PC-9 (cell line): ENCODE data around the gene ZNF48.

Source experiments
- EZH2 ChIP-seq: fragments of 200-600 bp; sonication (generic); IDR thresholded peaks from 2 replicates; pipeline ENCODE4 v1.8.0; 2017; ENCODE audit warnings: antibody characterized with exemption, low read depth
- TF ChIP-seq, protein P1 (sequence below): fragments of 200-600 bp; sonication (generic); conservative IDR thresholded peaks from 2 replicates; pipeline ENCODE4 v1.6.1; 2017; ENCODE audit warnings: mixed run types, antibody characterized with exemption, mild to moderate bottlenecking, moderate library complexity

DNA sequence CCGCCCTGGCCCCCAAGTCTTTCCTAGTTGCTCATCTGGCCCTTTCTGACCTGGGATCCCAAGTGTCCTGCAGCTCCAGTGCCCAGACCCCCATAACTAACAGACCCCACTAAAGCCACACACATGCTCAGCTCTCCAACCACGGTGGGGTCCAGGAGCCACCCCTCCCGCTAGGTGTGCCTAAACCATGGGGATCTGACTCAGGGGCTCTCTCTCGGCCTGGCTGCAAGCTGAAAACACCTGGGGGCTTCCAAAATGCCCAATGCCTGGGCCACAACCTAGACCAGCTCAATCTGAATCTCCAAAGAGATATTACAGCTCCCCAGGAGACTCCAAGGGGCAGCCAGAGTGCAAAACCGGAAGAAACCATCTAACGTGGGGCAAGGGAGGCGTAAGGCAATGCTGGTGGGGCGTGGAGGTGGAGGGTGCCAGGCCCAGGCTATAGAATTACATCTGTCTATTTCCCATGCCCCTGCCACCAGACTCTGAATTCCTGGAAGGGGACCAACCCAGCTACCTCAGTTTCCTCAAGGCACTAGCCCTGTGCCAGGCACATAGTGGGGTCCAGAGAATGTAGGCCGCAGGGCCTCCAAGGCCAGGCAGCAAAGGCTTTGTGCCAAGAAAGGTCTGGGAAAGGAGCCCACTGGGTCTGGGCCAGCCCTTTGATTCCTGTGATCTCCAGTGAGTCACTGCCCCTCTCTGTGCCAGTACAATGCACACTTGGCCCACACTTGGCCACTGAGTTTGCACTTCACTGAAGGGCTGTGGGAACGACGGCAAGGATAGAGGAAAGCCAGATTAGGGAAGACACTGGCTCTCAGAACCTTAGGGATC is 43.4 kb upstream of the ZNF48 start:
- no peak for TF ChIP-seq EZH2
- TF ChIP-seq, protein P1, sequence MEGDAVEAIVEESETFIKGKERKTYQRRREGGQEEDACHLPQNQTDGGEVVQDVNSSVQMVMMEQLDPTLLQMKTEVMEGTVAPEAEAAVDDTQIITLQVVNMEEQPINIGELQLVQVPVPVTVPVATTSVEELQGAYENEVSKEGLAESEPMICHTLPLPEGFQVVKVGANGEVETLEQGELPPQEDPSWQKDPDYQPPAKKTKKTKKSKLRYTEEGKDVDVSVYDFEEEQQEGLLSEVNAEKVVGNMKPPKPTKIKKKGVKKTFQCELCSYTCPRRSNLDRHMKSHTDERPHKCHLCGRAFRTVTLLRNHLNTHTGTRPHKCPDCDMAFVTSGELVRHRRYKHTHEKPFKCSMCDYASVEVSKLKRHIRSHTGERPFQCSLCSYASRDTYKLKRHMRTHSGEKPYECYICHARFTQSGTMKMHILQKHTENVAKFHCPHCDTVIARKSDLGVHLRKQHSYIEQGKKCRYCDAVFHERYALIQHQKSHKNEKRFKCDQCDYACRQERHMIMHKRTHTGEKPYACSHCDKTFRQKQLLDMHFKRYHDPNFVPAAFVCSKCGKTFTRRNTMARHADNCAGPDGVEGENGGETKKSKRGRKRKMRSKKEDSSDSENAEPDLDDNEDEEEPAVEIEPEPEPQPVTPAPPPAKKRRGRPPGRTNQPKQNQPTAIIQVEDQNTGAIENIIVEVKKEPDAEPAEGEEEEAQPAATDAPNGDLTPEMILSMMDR = no peak
